Stimulated activated effector memory CD8-positive, alpha-beta T cell treated with anti-CD3 and anti-CD28 coated beads, Interleukin-12 subunit alpha, Interleukin-12 subunit beta, amount 100 ng/mL, for 72 hours (primary cell): ENCODE measurements around the gene KIF3B.
"Not testable (repeated sequence)": the region's sequence is repeated elsewhere in the genome, so short reads cannot be mapped to it uniquely, and the experiment has no call there.

Experiments
- ATAC-seq: fragments of 150-1000 bp; cut with Tn5 transposase; 2 replicates; pipeline ENCODE4 v1.10.0; 2021
- DNase-seq, 2 donors: peaks; one replicate each; pipeline ENCODE4 v3.0.0; 2021 to 2022; ENCODE audit warnings: low spot score in 2 of 2
- H3K27ac Mint-ChIP-seq: one replicate; pipeline ENCODE4 v1.8.0; 2022; ENCODE audit warnings: mild to moderate bottlenecking, mixed read lengths
- H3K36me3 Mint-ChIP-seq: one replicate; pipeline ENCODE4 v1.8.0; 2022; ENCODE audit warnings: mild to moderate bottlenecking, mixed read lengths
- H3K4me1 Mint-ChIP-seq: one replicate; pipeline ENCODE4 v1.8.0; 2022; ENCODE audit warnings: mixed read lengths
- H3K4me3 Mint-ChIP-seq: one replicate; pipeline ENCODE4 v1.8.0; 2022; ENCODE audit warnings: mild to moderate bottlenecking, mixed read lengths
- H3K9me3 Mint-ChIP-seq: one replicate; pipeline ENCODE4 v1.8.0; 2022; ENCODE audit warnings: mixed read lengths

The KIF3B gene

DNA sequence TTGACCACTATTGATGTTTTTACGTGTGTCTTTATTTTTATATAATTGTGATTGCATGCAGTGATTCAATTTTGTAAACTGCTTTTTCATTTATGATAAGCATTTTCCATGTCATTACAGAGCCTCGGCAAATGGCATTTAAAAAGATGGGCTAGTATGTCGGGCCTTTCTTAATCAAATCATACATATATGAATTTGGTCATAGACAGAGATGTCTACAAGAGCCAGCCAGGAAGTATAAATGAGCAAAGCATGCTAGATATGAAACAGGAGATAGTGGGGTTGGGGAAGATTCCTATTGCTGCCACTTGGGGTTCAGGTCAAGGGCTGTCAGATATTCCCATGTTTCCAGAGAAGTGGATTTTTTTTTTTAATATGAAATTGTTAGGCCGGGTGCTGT lies 20.0 kb downstream of the KIF3B start:
- peaks cover 41% of the 10 kb centered on the region for H3K4me1 Mint-ChIP-seq
- H3K36me3 Mint-ChIP-seq: peaks cover 32% of the 10 kb centered on the region
- no peaks in the 10 kb centered on the region for H3K9me3 Mint-ChIP-seq
- DNase-seq: no peak
- no peak overlapping the region for H3K4me3 Mint-ChIP-seq
- peak; percentile 47 for ATAC-seq
- H3K27ac Mint-ChIP-seq: no peak overlapping the region

GRCh38 chr20:32300647-32301046 lies 23.2 kb downstream of the KIF3B start:
- Mint-ChIP-seq H3K36me3 (peaks cover 56% of the 10 kb centered on the region), H3K4me1 (peaks cover 47% of the 10 kb centered on the region), H3K27ac (peak overlapping the region; percentile 81), H3K4me3 (no peak overlapping the region), H3K9me3 (no peaks in the 10 kb centered on the region)
- ATAC-seq: no peak
- no peak for DNase-seq

DNA sequence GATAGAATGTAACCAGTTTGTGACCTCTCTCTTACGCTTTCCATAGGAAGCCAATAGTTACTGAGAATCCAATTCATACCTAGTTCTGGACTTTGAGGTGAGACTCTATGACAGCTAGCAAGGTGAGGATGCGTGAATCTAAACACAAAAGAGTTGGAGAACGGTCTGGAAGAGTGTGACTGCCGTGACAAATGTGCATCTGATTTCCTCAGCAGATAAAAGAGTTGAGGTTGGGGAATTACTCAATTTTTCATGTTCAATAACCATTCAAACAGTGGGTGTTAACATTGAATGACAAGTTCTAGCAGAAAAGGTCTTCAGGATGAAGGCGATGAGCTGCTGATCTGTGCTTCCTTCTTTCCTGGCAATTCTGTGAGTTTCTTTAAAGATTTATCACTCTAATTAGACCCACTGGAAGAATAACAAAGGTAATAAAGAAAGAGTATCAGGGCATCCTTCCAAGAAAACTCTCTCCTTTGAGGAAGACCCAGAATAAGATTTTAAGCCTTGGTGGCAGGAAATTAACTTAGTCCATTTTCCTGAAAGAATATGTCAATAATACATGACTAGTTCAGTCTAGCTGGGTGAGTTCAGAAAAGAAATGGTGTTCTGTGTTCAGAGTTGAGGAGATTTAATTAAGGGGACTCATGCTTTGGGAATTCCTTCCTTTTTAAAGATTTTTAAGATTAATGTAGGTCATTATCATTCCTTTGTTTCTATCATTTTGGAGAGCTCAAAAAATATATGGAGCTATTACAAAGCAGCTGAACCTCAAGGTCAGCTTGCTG lies 24.5 kb downstream of the KIF3B start:
- DNase-seq: no peak
- Mint-ChIP-seq H3K36me3 (peaks cover 69% of the 10 kb centered on the region), H3K9me3 (no peaks in the 10 kb centered on the region), H3K4me1 (peaks cover 42% of the 10 kb centered on the region), H3K4me3 (peak overlapping the region; percentile 32), H3K27ac (peak overlapping the region; percentile 86)
- peak; percentile 57 for ATAC-seq

DNA sequence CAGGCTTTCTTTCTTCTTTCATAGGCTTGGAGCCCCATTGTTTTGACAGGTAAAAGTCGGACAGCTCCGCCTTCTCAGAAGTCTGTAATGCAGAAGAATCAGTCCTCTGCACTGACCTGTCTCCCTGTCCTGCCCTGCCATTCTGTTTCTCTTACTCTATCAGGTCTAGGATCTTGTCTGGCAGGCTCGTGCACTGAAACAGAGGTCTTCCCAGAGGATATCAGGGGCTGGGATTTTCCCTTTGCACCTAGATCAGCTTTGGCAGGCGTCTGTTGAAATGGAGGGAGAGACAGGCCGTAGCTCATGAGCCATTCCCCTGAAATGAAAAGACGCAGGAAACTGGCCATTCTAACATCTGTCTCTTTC lies 25.0 kb downstream of the KIF3B start:
- H3K4me1 Mint-ChIP-seq: peaks cover 36% of the 10 kb centered on the region
- peaks cover 74% of the 10 kb centered on the region for H3K36me3 Mint-ChIP-seq
- ATAC-seq (no peak), DNase-seq (no peak)
- peak overlapping the region; percentile 32 for H3K4me3 Mint-ChIP-seq
- H3K27ac Mint-ChIP-seq: peak overlapping the region; percentile 86
- H3K9me3 Mint-ChIP-seq: no peaks in the 10 kb centered on the region

- Mint-ChIP-seq H3K4me3 (no peak overlapping the region), H3K36me3 (peaks cover 82% of the 10 kb centered on the region), H3K9me3 (no peaks in the 10 kb centered on the region), H3K27ac (no peak overlapping the region), H3K4me1 (peaks cover 26% of the 10 kb centered on the region)
- no peak for DNase-seq
- ATAC-seq: no peak
Measured at GRCh38 chr20:32304131-32304746, 26.8 kb downstream of the KIF3B start.

DNA sequence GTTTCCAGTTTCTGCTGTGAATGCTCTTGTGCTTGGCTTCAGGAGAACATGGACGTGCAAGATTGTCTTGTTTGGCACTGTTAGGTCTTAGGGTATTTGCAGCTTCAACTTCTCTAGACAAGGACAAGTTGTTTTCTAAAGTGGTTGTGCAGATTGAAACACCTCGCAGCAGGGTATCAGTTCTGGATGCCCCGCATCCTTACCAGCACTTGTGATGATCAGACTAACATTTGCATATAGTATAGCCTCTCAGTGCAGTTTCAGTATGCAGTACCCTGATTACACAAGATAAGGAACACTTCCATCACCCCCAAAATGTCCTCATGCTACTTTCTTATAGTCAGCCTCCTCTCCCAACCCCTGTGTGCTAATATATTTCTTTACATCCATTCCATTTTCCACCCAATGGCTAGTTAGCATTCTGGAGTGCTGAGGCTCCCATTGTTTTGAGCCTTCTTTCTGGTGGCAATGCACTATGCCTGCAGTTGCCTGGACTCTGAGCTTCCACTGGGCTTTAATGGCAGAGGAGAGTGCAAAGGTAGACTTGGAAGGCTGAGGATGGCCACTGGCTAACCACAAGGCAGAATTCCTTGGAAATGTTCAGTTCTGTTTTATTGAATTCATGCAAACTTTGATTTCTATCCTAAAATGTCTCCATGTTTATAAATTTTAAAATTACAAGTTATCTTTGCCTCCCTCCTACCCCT lies 35.4 kb downstream of the KIF3B start:
- Mint-ChIP-seq H3K36me3 (peaks cover 86% of the 10 kb centered on the region), H3K4me1 (peaks cover 35% of the 10 kb centered on the region), H3K4me3 (no peak overlapping the region), H3K27ac (peak overlapping the region; percentile 10), H3K9me3 (no peaks in the 10 kb centered on the region)
- ATAC-seq: no peak
- DNase-seq: no peak

DNA sequence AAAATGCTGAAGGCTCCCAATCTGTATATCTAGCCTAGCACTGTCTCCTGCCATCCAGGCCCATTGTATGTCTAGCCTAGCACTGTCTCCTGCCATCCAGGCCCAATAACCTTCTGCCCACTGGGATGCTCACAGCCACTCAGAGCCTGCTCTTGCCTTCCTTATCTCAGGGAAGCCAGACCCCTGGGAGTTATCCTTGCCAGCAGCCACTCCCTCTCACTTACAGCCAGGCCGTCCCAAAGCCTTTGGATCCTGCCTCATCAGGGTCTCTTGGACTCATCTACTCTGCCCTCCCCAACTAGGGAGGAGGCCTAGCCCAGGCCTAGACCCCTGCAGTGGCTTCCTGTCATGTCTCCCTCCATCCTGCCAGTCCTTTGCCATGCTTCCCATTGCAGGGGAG lies 37.3 kb downstream of the KIF3B start:
- ATAC-seq (no peak), DNase-seq (no peak)
- H3K4me1 Mint-ChIP-seq: peaks cover 35% of the 10 kb centered on the region
- H3K36me3 Mint-ChIP-seq: peaks cover 93% of the 10 kb centered on the region
- H3K4me3 Mint-ChIP-seq: no peak overlapping the region
- no peaks in the 10 kb centered on the region for H3K9me3 Mint-ChIP-seq
- peak overlapping the region; percentile 56 for H3K27ac Mint-ChIP-seq

DNA sequence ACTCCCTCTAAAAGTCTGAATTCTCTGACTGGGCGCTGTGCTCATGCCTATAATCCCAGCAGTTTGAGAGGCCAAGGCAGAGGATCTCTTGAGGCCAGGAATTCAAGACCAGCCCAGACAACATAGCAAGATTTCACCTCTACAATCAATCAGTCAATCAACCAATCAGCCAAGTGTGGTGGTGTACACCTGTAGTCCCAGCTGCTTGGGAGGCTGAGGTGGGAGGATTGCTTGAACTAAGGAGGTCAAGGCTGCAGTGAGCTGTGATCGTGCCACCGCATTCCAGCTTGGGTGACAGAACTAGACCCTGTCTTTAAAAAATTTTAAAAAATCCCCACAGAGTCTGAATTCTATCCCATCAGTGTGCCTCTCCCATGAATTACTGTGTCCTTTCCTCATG lies 37.9 kb downstream of the KIF3B start:
- no peak for ATAC-seq
- H3K9me3 Mint-ChIP-seq: no peaks in the 10 kb centered on the region
- no peak overlapping the region for H3K4me3 Mint-ChIP-seq
- peak overlapping the region; percentile 56 for H3K27ac Mint-ChIP-seq
- H3K4me1 Mint-ChIP-seq: peaks cover 32% of the 10 kb centered on the region
- peaks cover 93% of the 10 kb centered on the region for H3K36me3 Mint-ChIP-seq
- no peak for DNase-seq

DNA sequence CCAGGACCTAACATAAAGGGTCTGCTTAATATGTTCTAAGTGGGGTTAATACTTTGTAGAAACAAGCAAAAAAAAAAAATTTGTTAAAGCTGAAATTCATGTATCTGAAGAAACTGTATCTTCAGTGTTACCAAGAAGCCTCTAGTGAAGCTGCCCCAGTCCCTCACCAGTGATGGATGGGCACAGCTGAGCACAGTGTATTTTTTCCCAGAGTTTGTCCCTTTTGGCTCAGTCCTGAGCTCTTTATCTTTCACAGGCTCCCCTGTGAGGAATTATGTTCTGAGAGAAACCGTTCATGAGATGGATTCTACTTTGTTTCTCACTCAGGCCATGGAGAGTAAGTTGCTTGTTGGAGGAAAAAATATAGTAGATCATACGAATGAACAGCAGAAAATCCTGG lies 38.4 kb downstream of the KIF3B start:
- no peak for DNase-seq
- Mint-ChIP-seq H3K36me3 (peaks cover 93% of the 10 kb centered on the region), H3K4me3 (no peak overlapping the region), H3K27ac (peak overlapping the region; percentile 75), H3K9me3 (no peaks in the 10 kb centered on the region), H3K4me1 (peaks cover 28% of the 10 kb centered on the region)
- ATAC-seq: no peak

DNA sequence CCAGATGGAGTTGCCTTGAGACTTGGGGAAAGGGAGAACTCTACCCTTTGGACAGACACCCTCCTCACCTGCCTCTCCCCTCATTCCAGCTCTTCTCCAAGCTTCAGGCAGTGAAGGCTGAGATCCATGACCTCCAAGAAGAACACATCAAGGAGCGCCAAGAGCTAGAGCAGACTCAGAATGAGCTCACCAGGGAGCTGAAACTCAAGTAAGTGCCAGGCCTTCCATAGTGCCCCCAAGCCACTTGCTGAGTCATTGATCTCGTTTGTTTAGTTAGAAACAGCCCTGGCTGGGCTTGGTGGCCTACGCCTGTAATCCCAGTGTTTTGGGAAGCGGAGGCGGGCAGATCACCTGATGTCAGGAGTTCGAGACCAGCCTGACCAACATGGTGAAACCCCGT lies 39.2 kb downstream of the KIF3B start:
- Mint-ChIP-seq H3K36me3 (peaks cover 93% of the 10 kb centered on the region), H3K4me3 (no peak overlapping the region), H3K27ac (peak overlapping the region; percentile 75), H3K4me1 (peaks cover 34% of the 10 kb centered on the region), H3K9me3 (no peaks in the 10 kb centered on the region)
- no peak for ATAC-seq
- no peak for DNase-seq

DNA sequence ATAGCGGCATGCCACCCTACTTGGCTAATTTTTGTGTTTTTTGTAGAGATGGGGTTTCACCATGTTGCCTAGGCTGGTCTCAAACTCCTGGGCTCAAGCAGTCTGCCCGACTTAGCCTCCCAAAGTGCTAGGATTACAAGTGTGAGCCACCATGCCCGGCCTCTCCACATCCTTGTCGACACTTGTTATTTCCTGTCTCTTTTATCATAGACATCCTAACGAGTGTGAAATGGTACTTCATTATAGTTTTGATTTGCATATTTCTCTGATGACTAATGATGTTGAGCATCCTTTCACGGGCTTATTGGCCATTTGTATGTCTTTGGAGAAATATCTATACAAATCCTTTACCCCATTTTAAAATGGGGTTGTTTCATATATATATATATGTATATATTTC lies 41.6 kb downstream of the KIF3B start:
- Mint-ChIP-seq H3K36me3 (peaks cover 83% of the 10 kb centered on the region), H3K27ac (no peak overlapping the region), H3K9me3 (no peaks in the 10 kb centered on the region), H3K4me3 (no peak overlapping the region), H3K4me1 (peaks cover 24% of the 10 kb centered on the region)
- ATAC-seq (peak; percentile 62), DNase-seq (no peak)

GRCh38 chr20:32320305-32320704 lies 42.9 kb downstream of the KIF3B start:
- Mint-ChIP-seq H3K27ac (no peak overlapping the region), H3K9me3 (no peaks in the 10 kb centered on the region), H3K36me3 (peaks cover 85% of the 10 kb centered on the region), H3K4me1 (peaks cover 17% of the 10 kb centered on the region), H3K4me3 (no peak overlapping the region)
- ATAC-seq (no peak), DNase-seq (no peak)

GRCh38 chr20:32321390-32321789 lies 43.9 kb downstream of the KIF3B start:
- Mint-ChIP-seq H3K4me3 (no peak overlapping the region), H3K4me1 (peaks cover 17% of the 10 kb centered on the region), H3K9me3 (no peaks in the 10 kb centered on the region), H3K27ac (no peak overlapping the region), H3K36me3 (peaks cover 85% of the 10 kb centered on the region)
- no peak for DNase-seq
- peak; percentile 67 for ATAC-seq

DNA sequence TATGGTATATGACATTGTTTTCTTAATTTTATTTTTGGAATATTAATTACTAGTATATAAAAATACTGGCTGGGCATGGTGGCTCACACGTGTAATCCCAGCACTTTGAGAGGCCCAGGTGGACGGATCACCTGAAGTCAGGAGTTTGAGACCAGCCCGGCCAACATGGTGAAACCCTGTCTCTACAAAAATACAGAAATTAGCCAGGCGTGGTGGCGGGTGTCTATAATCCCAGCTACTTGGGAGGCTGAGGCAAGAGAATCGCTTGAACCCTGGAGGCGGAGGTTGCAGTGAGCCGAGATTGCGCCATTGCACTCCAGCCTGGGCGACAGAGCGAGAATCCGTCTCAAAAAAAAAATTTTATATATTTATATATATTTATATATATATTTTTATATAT lies 44.8 kb downstream of the KIF3B start:
- H3K4me3 Mint-ChIP-seq, DNase-seq, H3K9me3 Mint-ChIP-seq, H3K27ac Mint-ChIP-seq, ATAC-seq: not testable (repeated sequence)
- Mint-ChIP-seq H3K36me3 (peaks cover 85% of the 10 kb centered on the region), H3K4me1 (peaks cover 14% of the 10 kb centered on the region)

GRCh38 chr20:32323761-32324160 lies 46.3 kb downstream of the KIF3B start:
- Mint-ChIP-seq H3K4me1 (peaks cover 14% of the 10 kb centered on the region), H3K36me3 (peaks cover 85% of the 10 kb centered on the region)
- DNase-seq, ATAC-seq, H3K4me3 Mint-ChIP-seq, H3K9me3 Mint-ChIP-seq, H3K27ac Mint-ChIP-seq: not testable (repeated sequence)
